PC-3 (cell line): ENCODE results near the gene NAA40. TPM values are rescaled to one million over a fixed set of nuclear protein-coding genes. Genes with fewer than 3 reads are reported as not detected.
A peak's percentile ranks its signal among the peaks of the same experiment; 100 is the strongest.

Experiments
- ATAC-seq: fragments of 200-7000 bp; cut with Tn5 transposase; 2 replicates; pipeline ENCODE4 v1.9.1; 2020; ENCODE audit warnings: mild to moderate bottlenecking, moderate library complexity
- BruUV-seq: library from RNA; stranded (reverse); fragments of 400-500 nt; replicated peaks from 2 replicates; lab custom pipeline; 2021; lab: Mats Ljungman, UMichigan
- CTCF ChIA-PET: fragments of 300-600 bp; sonication (Branson Sonifier 250); formaldehyde crosslinking; loops from one replicate; lab custom pipeline; 2022; ENCODE audit warnings: antibody characterized with exemption; lab: Charles Lee
- POLR2A ChIA-PET: fragments of 300-600 bp; sonication (Branson Sonifier 250); formaldehyde crosslinking; loops from one replicate; lab custom pipeline; 2022; ENCODE audit warnings: antibody characterized with exemption; ENCODE audit not compliant: unreplicated experiment; lab: Charles Lee
- DNase-seq: peaks from one replicate; pipeline ENCODE4 v3.0.0-alpha.2; 2015
- H2AFZ ChIP-seq: fragments of 300-600 bp; sonication (generic); 2 replicates; pipeline ENCODE4 v1.6.0; 2016; ENCODE audit warnings: antibody characterized with exemption, low read length
- H3F3A ChIP-seq: fragments of 300-600 bp; sonication (generic); one replicate; pipeline ENCODE4 v1.6.0; 2017; ENCODE audit warnings: antibody characterized with exemption, low read length, control low read depth, mild to moderate bottlenecking; ENCODE audit not compliant: unreplicated experiment
- H3K27ac ChIP-seq: fragments of 300-600 bp; sonication (generic); 2 replicates; pipeline ENCODE4 v1.5.1; 2016; ENCODE audit warnings: mild to moderate bottlenecking, low read length
- H3K27me3 ChIP-seq: fragments of 300-600 bp; sonication (generic); 2 replicates; pipeline ENCODE4 v1.6.1; 2016; ENCODE audit warnings: low read length, mixed read lengths
- H3K36me3 ChIP-seq: fragments of 300-600 bp; sonication (generic); 2 replicates; pipeline ENCODE4 v1.6.1; 2016; ENCODE audit warnings: low read depth, mixed run types, low read length, mixed read lengths
- H3K4me1 ChIP-seq: fragments of 300-600 bp; sonication (generic); 2 replicates; pipeline ENCODE4 v1.5.1; 2016; ENCODE audit warnings: low read length; ENCODE audit not compliant: insufficient read depth
- H3K4me2 ChIP-seq: fragments of 300-600 bp; sonication (generic); 2 replicates; pipeline ENCODE4 v1.6.0; 2016; ENCODE audit warnings: low read length
- H3K4me3 ChIP-seq: fragments of 300-600 bp; sonication (generic); 2 replicates; pipeline ENCODE4 v1.5.1; 2016; ENCODE audit warnings: mild to moderate bottlenecking, low read length, mixed read lengths
- H3K79me2 ChIP-seq: fragments of 300-600 bp; sonication (generic); 2 replicates; pipeline ENCODE4 v1.6.1; 2017; ENCODE audit warnings: low read length, mixed read lengths
- H3K9ac ChIP-seq: fragments of 300-600 bp; sonication (generic); 2 replicates; pipeline ENCODE4 v1.6.0; 2016; ENCODE audit warnings: mild to moderate bottlenecking, low read length
- H3K9me2 ChIP-seq: fragments of 300-600 bp; sonication (generic); replicated peaks from 2 replicates; pipeline ENCODE4 v1.6.1; 2016; ENCODE audit warnings: mixed run types, low read length, mixed read lengths
- H3K9me3 ChIP-seq: fragments of 300-600 bp; sonication (generic); 2 replicates; pipeline ENCODE4 v1.6.1; 2016; ENCODE audit warnings: low read length, mixed read lengths
- H4K20me1 ChIP-seq: fragments of 300-600 bp; sonication (generic); 2 replicates; pipeline ENCODE4 v1.6.1; 2016; ENCODE audit warnings: low read length, mixed read lengths
- CTCF ChIP-seq: fragments of 300-600 bp; sonication (generic); conservative IDR thresholded peaks from 2 replicates; pipeline ENCODE4 v1.5.1; 2017; ENCODE audit warnings: antibody characterized with exemption, low read depth, mild to moderate bottlenecking, low read length
- EZH2 ChIP-seq: fragments of 300-600 bp; sonication (generic); IDR thresholded peaks from one replicate; pipeline ENCODE4 v1.6.1; 2017; ENCODE audit warnings: antibody characterized with exemption, mild to moderate bottlenecking, low read length; ENCODE audit not compliant: unreplicated experiment
- EZH2phosphoT487 ChIP-seq: fragments of 300-600 bp; sonication (generic); IDR thresholded peaks from 2 replicates; pipeline ENCODE4 v1.6.1; 2018; ENCODE audit warnings: mild to moderate bottlenecking, antibody characterized with exemption, low read length, borderline replicate concordance
- intact Hi-C: fragments of 100-400 bp; cut with micrococcal nuclease; formaldehyde crosslinking; loops from 2 replicates; pipeline ENCODE4 v1.9.0; 2023
- total RNA-seq: library from RNA; depleted of rRNA; stranded (reverse); fragments of >200 nt; gene quantifications from 2 replicates; pipeline ENCODE4 v1.2.3, GENCODE V29; 2014

NAA40 gene
- total RNA-seq, 1 experiment from 2014 or later = 20.9 TPM

- no peaks in the 10 kb centered on the region for H3K9me2 ChIP-seq
- ChIA-PET POLR2A (no interaction called here), CTCF (interaction anchor here (0.8 kb wide), 1 partner anchor 31 kb away, joined by 4 read pairs; no protein-coding TSS in a partner anchor)
- H3K4me2 ChIP-seq = no peak overlapping the region
- no peaks in the 10 kb centered on the region for H3F3A ChIP-seq
- no peak overlapping the region for H3K27ac ChIP-seq
- H3K9ac ChIP-seq = no peak overlapping the region
- TSS peak; percentile 12 for BruUV-seq
- H2AFZ ChIP-seq = no peak overlapping the region
- DNase-seq (no peak), ATAC-seq (no peak)
- peaks cover 2% of the 10 kb centered on the region; the same call in 1 of the 2 replicates for H3K36me3 ChIP-seq
- H3K27me3 ChIP-seq = no peaks in the 10 kb centered on the region; the same call in 1 of the 2 replicates
- H3K4me3 ChIP-seq = no peak overlapping the region
- H4K20me1 ChIP-seq = no peaks in the 10 kb centered on the region
- H3K9me3 ChIP-seq = no peaks in the 10 kb centered on the region
- TF ChIP-seq EZH2 = no peak
- TF ChIP-seq EZH2phosphoT487 = no peak
- no peak for TF ChIP-seq CTCF
- H3K79me2 ChIP-seq = no peaks in the 10 kb centered on the region
- peaks cover 15% of the 10 kb centered on the region for H3K4me1 ChIP-seq
- intact Hi-C loops = no loop called here
Observed at GRCh38 chr11:63913866-63914830, 24.7 kb upstream of the NAA40 start.

GRCh38 chr11:63914896-63915691 lies 23.7 kb upstream of the NAA40 start:
- DNase-seq (no peak), ATAC-seq (no peak)
- Histone ChIP-seq H3K79me2 (no peaks in the 10 kb centered on the region), H3K4me2 (no peak overlapping the region), H2AFZ (no peak overlapping the region), H3K36me3 (no peaks in the 10 kb centered on the region), H4K20me1 (no peaks in the 10 kb centered on the region), H3K9me3 (no peaks in the 10 kb centered on the region), H3K9me2 (no peaks in the 10 kb centered on the region), H3K27me3 (no peaks in the 10 kb centered on the region; the same call in 1 of the 2 replicates), H3F3A (no peaks in the 10 kb centered on the region), H3K27ac (no peak overlapping the region), H3K4me3 (no peak overlapping the region), H3K9ac (no peak overlapping the region), H3K4me1 (peaks cover 15% of the 10 kb centered on the region)
- ChIA-PET CTCF (interaction anchor here (0.8 kb wide), 1 partner anchor 31 kb away, joined by 4 read pairs; no protein-coding TSS in a partner anchor), POLR2A (no interaction called here)
- TF ChIP-seq EZH2phosphoT487 (no peak), EZH2 (no peak), CTCF (no peak)
- intact Hi-C loops = no loop called here
- BruUV-seq = no TSS peak
